GM08714 (cell line): ENCODE measurements around the gene SH3PXD2A.

Experiments
- H3K4me3 ChIP-seq: fragments of 200-500 bp; sonication (Bioruptor generic); 2 replicates; pipeline ENCODE4 v1.5.1; 2014; ENCODE audit warnings: mild to moderate bottlenecking, low read length, inconsistent platforms
- ZNF274 ChIP-seq: IDR thresholded peaks from 2 replicates; pipeline ENCODE4 v1.6.1; 2012; ENCODE audit warnings: mild to moderate bottlenecking, low read depth, low read length

SH3PXD2A gene

DNA sequence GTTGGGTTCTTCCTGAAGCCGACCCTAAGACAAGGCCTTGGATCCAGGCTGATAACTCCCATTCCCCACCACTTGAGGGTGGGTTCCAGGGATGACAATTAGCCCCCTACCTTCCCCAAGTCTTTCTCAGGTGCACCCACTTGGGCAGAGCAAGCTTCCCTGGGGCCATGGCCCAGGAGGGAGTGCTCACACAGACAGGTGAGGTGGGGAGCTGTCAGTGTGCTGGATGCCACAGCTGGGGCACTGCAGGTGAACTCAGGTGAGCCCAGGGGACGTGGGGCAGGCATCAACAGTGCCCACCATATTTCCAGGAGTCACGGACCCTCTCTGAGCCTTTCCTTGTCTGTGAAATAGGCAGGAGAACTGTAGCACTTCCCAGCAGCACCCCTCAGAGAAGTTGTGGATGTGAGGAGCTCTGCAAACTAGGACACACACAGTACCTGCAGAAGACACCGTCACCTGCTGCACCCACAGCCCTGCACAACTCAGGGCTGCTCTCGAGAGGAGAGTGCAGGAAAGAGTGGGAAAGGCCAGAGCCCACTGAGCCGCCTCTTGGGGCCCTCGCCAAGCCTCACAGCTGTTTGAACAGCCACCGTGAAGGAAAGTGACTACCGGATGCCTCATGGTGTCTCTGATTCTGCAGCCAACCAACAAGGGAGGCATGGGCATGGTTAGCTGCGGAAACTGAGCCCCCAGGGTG is 17.9 kb downstream of the SH3PXD2A start:
- H3K4me3 ChIP-seq, result no peak overlapping the region
- TF ChIP-seq ZNF274, result no peak

DNA sequence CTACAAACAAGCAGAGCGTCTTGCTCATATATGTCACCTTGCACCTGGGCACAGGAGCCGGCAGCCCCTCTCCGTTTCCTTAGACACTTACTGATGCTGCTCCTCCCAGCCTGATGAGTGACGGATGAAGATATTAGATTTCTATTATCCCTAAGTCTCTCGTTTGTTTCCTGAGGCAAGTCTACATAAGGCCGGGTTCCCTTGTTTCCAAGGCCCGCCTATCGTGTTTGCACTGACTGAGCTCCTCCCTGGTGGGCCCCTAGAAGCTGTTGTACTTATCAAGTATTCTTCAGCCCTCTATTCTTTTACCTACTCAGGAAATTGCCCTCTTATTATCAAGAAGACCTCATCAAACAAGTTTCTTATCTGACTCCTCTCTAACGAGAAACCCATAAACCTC is 18.5 kb downstream of the SH3PXD2A start:
- no peak overlapping the region for H3K4me3 ChIP-seq
- no peak for TF ChIP-seq ZNF274

DNA sequence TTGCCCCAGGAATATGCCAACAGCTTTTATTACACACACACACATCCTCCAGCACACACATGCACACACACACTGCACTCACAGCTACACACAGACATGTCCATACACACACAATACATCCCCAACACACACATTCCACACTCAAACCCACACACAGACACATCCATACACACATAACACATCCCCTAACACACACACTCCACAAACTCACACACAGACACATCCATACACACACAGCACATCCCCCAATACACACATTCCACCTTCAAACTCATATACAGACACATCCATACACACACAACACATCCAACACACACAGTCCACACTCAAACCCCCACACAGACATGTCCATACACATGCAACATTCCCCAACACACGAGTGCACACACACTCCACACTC is 19.1 kb downstream of the SH3PXD2A start:
- no peak for TF ChIP-seq ZNF274
- no peak overlapping the region for H3K4me3 ChIP-seq

DNA sequence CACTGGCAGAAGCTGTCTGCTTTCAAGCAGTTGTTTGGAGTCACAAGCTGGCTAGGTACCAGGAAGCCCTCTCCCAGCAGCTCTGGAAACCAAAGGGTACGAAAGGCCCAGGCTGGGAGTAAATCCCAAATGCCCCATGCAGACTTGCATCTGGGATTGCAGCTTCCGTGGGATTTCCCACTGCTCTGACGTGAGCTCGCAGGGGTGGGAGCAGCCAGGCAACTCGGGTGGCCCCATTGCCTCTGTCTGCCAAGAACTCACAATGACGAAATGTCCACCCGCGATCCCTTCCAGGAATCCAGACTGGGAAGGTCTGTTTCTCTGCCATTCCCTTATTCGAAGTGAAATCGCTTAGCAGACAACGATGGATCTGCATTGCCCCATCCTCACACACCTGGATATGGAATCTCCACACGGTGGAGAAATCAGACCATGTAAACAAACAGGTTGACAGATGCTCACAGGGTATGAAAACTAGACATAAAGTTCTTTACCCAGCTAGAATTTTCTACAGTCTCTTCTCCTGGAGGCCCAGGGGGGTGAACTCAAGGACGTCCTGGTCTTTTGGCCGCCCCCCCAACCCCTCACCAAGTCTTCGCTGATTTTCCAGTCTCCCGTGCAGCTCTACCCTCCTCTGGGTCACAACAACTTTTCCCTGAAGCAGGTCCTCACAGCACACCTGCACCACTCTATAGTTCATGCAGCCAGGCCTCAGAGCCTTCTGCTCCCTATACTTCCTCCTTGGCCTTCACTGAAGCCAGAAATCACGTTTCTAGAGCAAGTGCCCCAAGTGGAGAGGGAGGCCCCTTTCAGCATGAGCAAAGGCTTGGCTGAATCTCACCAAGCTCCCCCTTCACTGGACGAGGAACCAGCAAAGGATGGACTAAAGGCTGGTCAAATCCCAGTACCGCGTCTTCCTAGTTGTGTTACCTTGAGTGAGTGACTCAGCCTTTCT is 20.0 kb downstream of the SH3PXD2A start:
- no peak overlapping the region for H3K4me3 ChIP-seq
- no peak for TF ChIP-seq ZNF274

DNA sequence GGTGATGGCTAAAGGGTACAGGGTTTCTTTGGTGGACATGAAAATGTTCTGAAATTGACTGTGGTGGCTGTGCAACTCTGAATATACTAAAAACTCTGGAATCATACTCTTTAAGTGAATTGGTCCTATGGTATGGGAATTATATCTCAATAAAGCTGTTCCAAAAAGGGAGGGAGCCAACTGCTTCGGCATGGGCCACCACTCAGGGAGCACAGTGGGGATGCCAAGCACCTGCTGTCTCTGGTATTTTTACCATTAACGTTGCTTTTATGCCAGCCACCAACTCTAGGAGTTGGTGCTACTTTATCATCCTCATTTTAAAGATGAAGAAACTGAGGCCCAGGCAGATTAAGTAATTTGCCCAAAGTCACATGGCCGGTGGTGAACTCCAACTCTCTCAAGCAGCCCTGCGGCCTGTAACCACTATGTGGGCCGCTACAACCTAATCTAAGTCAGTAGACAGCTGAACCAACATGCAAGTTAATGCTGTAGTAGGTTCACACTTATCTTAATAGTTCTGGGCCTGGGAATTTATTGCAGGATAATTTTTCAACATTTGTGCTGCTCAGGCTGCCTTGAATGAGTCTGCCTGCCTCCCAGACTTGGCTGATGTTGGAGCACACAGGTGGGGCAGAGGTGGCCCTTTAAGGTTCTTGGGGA is 20.8 kb downstream of the SH3PXD2A start:
- H3K4me3 ChIP-seq, result no peak overlapping the region
- no peak for TF ChIP-seq ZNF274

DNA sequence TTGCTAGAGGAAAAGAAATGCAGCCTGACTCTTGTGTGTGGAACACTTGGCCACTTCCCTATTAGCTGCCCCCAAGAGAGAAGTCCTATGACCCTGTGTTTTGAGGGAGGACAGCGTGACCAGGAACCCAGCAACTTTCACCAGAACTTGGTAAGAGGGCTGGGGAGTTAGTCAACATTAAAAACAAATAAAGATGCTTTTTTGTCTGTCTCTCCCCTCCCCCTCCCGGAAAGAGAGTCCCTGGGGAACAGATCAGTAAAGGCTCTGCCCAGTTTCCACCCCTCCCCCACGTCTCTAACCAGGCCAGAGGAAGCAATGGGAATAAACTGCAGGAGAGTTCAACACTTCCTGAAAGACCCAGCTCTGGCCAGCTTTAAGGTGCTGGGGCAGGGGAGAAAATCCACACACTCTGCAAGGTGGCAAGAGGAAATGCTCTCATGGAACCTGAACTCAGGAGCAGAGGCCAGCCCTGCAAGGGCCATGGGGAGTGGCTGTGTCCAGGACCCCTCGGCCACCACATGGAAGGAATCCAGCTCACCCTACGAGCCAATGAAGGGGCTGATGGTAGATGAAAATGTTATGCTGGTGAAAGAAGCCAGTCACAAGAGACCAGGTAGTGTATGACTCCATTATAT is 21.5 kb downstream of the SH3PXD2A start:
- no peak overlapping the region for H3K4me3 ChIP-seq
- no peak for TF ChIP-seq ZNF274

DNA sequence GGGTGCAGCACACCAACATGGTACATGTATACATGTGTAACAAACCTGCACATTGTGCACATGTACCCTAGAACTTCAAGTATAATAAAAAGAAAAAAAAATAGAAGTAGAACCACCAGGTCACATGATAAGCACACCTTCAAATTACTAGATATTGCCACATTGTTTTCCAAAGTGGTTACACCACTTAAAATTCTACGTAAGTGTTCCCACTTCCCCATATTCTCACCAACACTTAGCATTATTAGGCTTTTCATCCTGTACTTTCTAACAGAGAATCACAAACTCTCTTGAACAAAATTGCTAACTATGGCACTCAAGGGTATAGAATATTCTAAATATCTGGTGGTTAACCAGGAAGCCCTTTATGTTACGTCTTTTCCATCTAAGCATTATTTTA is 22.6 kb downstream of the SH3PXD2A start:
- no peak overlapping the region for H3K4me3 ChIP-seq
- no peak for TF ChIP-seq ZNF274

DNA sequence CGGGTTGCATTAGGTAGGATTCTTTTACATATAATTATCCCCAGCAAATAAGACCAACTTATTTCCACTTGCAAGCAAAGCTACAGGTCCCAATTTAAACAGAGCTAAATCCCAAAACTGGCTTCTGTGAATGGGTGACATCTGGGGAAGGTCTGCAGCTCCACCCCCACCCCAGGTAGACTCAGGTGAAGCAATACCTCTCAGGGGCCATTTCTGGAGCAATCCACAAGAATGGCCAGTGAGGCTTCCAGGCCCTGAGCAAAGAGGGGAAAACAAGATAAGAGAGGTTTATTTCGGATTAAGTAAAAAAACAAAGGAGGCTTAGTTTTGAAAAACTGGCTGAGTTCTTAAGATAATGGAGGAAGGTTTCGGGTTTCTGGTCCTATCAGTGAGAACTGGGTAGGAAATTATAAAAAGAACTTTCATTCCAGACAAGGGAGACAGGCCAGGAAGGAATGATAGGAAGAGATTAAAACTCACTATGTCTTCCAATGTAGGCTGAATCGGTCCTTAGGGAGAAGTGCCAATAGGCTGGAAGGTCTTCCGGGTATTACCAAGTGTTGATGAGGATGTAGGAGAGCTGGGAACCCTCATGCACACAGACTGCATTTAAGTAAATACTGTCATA is 25.4 kb downstream of the SH3PXD2A start:
- no peak for TF ChIP-seq ZNF274
- H3K4me3 ChIP-seq, result no peak overlapping the region

DNA sequence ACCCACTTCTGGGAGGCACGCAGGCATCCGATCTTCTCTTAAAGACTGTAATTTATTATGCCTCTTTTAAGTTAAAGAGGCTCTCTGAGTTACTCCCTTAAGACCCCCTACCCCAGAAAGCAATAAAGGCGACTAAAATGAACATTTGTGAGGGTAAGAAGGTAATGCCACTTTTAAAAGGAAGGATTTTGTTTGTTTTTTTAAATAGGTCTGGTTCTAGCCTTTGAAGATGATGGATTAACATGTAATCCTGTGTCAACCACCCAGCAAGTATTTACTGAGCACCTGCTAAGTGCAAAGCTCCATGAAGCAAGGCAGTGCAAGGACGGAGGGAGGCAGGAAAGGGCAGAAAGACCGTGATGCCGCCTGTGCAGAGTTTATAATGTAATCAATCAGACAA is 26.1 kb downstream of the SH3PXD2A start:
- no peak for TF ChIP-seq ZNF274
- no peak overlapping the region for H3K4me3 ChIP-seq

DNA sequence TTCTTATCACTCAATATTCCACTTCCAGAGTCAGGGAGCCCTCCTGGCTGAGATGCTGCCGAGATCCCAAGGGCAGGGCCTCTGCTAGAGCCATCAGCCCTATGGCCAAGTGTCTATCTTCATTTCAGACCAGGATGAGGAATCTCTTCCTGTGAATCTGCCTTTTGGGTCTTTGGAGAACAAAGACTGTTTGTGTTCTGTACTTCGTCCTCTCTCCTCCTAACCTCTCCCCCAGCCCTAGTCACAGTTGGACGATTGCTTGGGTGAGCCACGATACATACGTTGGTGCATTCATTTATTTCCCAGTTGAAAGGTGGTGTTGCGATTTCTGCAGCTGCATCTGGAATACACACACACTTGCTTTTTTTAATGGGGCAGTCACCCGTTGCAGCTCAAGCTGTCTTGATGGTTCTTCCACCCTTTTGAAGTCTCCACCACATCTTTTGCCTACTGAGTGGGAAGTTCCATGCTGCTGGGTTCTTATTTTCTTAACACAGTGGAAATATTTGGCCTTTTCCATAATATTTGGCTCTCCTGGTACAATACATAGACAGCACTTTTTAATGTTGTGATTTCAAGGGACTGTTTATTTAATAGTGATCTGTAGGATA is 26.7 kb downstream of the SH3PXD2A start:
- H3K4me3 ChIP-seq, result no peak overlapping the region
- no peak for TF ChIP-seq ZNF274

DNA sequence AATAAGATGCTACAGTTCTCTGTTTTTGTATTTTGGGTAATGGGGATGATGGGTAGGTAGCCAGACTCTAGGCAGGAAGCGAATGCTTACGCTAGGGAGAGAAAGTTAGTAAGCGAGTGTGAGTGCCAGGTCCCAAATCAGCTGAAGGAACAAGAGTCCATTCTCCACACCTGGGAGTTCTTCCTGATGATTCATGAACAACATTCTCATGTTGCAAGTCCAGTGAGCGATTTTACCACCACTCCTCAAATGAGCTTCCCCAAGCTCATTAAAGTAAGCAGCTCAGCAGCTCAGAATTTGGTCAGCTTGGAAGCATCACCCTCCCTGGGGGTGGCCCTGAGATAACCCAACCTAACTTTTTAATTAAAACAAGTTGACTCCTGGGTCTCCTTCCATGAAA is 27.3 kb downstream of the SH3PXD2A start:
- no peak for TF ChIP-seq ZNF274
- no peak overlapping the region for H3K4me3 ChIP-seq

DNA sequence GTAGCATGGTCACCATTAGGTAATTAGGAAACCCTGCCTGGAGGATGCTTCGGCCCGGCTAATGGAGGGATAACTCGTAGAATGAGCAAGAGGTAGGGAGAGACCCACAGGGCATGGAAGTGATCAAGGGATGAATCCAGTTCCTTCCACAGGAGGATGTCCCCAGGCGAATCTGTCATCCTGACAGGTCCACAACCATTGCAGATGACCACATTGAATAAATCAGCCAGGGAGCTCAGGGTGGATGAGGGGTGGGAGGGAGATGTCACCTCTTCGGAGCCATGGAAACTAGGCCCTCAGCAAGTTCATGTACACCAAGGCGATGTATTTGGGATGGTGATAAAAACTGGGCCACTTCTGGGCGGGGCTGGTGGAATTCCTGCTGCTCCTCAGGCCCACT is 28.5 kb downstream of the SH3PXD2A start:
- TF ChIP-seq ZNF274, result no peak
- no peak overlapping the region for H3K4me3 ChIP-seq

DNA sequence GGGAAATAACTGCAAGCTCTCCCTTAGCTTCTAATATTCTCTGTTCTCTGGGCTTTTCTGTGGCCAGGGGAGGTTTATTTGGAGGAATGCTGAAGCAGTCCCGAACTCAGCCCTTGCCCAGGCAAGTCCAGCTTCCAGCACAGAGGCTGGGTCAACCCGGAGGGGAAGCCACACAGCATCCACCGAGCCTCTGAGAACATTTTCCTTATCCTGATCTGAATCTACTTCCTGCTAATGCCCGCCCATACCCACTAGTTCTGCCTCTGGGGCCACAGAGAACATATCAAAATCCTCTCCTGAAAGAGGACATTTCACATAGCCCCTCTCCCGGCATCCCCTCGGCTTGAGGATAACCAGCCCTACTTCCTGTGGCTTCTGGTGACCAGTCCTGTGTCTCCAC is 31.1 kb downstream of the SH3PXD2A start:
- TF ChIP-seq ZNF274, result no peak
- H3K4me3 ChIP-seq, result no peak overlapping the region
